GF-D8 (cell line): ENCODE measurements around the gene FBXO30.

Source experiments
- DNase-seq: peaks from one replicate; lab custom pipeline; 2025; lab: John Stamatoyannopoulos, UW

Gene FBXO30, protein sequence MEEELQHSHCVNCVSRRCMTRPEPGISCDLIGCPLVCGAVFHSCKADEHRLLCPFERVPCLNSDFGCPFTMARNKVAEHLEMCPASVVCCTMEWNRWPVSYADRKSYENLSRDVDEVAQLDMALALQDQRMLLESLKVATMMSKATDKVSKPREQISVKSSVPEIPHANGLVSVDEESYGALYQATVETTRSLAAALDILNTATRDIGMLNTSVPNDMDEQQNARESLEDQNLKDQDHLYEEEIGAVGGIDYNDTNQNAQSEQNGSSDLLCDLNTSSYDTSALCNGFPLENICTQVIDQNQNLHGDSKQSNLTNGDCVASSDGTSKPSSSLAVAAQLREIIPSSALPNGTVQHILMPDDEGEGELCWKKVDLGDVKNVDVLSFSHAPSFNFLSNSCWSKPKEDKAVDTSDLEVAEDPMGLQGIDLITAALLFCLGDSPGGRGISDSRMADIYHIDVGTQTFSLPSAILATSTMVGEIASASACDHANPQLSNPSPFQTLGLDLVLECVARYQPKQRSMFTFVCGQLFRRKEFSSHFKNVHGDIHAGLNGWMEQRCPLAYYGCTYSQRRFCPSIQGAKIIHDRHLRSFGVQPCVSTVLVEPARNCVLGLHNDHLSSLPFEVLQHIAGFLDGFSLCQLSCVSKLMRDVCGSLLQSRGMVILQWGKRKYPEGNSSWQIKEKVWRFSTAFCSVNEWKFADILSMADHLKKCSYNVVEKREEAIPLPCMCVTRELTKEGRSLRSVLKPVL

DNA sequence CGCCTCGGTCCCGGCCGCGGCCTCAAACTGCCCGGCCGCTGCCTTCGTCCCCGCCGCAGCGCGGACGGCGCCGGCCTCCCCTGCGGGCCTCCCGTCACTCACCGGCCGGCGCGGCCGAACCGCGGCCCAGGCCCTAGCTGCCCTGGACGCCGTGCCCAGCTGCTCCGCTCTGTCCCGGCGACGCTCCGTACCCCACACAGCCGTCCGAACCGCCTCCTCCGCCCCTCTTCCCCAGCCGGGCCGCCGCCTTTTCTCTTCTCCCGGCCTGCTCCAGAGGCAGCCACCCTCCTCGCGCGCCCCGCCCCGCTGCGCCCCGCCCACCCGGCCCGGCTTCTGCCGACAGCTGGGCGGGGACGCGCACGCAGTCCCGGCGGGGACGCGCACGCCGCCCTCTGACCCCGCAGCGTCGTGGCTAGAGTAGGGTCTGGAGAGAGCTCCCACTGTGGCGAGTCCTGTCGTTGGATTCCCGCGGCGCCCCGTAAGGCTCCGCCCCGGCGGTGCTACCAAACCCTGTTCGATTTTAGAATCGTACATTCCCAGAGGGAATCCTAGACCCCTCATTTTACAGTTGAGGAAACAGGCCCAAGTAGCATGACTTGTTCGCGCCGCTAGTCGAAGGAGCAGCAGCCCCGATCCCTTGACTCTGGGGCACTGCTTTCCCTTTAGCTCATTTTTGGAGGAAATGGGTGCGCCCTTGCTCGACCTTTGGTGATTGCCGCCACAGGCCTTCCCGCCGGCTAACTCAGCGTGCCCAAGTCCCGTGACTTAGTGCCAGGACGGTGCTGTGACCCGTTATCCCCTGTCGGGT is at the start of gene FBXO30:
FBXO30 (minus strand) TSS at position 295 of the 808 bp plus-strand sequence. CDS start 8,390 bp downstream, outside the sequence.
- peak; percentile 74 for DNase-seq

DNA sequence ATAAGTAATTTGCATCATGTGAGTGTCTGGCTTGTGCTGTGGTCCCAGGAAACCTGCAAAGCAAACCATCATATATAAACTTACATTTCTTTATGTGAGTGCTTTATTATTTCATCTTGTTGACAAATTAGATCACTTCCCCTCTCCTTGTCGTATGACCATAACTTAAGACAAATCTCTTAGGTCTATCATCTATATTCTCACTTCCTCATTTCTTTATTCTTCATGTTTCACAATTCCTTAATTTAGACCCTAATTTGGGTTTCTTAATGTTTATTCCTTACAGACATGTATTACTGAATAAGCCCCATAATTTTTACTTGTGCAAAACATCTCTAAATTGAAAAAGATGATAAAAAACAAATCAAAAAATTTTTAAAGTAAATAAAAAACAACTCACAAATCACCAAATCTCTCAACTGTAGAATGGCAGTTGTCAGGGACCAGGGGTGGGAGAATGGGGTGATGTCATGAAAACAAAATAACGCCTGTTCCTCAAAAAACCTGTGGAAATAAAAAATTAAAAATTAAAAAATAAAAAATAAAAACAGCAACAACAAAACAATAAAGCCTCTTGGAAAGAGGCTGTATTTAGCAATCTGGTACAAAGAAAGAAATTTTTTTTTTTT is 49.5 kb upstream of the FBXO30 start:
- no peak for DNase-seq

DNA sequence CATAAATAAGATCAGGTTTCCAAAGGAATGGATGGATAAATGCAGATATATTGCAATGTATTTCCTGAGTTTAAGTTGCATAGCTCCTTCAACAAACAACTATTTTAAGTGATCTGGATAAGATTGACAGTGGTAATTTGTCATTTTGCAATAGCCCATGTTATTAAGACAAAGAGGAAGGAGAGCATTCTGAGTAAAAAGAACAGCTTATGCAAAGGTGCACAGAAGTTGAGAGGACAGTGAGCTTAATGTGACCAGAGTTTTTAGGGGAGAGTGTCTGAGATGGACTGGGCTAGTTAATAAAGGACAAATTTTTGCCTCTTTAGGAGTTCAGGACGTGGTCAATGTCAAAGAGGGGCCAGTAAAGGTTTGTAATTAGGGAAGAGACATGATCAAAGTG is 48.8 kb upstream of the FBXO30 start:
- no peak for DNase-seq

DNA sequence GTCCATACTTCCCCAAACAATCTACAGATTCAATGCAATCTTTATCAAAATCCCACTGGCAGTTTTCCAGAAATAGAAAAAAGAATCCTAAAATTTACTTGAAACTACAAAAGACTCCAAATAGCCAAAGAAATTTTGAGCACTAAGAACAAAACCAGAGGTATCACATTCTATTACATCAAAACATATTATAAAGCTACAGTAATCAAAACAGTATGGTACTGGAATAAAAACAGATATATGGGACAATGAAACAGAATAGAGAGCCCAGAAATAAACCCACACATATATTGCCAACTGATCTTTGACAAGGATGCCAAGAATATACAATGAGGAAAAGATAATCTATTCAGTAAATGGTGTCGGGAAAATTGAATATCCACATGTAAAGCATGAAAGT is 46.0 kb upstream of the FBXO30 start:
- DNase-seq: no peak

DNA sequence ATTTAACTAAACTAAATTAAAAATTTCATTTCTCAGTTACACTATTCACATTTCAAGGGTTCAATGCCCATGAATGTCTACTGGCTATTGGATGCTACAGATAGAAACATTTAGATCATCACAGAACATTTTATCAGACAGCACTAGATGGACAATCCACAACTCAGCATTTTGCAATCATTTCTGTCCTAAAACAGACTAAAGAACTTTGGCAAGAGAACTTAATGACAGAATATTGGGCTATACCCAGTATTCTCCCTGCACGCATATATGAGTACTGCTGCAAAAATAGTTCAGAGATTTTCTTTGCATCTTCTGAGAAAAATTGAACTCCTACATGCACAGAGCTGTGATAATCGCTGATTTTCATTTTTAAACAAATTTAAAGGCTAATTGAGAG is 36.1 kb upstream of the FBXO30 start:
- DNase-seq: no peak

DNA sequence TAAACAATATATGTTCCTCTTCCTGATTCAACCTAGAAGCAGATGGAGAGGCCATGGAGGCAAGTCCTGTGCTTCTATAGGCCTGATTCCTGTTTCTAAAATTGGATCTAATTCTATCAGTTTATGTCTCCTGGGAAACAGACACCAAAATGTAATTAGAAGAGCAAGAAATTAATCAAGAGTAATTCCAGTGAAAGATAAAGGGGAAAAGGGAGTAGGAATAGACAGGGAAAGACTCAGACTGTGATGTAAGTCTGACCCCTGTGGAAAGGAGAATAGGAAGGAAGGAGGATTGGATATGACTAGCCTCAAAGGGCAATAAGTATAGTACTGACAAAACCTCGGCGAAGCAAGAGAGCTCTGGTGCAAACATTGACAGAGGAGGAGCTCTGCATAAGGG is 33.9 kb upstream of the FBXO30 start:
- no peak for DNase-seq

DNA sequence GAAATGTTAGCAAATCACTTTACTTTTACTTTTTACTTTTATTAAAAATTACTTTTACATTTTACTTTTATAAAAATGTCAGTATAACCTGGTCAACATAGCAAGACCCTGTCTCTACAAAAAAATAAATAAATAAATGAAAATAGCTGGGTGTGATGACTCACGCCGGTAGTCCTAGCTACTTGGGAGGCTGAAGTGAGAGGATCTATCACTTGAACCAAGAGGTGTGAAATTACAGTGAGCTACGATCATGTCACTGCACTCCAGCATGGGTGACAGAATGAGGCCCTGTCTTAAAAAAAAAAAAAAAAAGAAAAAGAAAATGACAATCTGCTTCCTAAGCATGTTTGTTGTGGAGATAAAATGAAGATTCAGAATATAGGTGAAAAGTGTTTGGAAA is 31.0 kb upstream of the FBXO30 start:
- DNase-seq: no peak

DNA sequence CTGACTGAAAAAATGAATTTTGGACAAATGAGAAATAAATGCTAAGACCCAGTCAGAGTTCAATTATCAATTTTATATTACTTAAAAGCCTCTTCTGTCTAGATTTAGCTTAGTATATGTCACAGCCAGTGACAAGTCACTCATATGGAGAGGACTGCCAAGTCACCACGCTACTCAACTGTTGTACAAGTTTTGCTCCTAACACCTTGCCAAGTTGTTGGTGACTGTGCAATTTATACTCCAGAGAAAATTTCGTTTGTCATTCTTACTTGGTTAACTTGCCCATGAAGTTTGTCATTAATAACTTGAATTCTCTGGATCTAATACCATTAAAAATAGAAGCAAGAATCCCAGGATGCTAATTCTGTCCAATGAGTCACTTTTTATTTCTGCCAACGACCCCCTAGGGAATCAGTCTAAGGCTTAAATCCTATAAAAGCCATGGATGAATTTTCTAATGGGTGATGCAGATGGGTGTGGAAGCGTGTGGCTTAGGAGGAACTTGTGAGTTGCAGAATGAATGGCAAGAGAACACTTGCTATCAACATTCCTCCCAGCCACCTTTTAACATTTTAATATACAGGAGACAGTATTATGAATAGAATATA is 30.4 kb upstream of the FBXO30 start:
- DNase-seq: no peak

DNA sequence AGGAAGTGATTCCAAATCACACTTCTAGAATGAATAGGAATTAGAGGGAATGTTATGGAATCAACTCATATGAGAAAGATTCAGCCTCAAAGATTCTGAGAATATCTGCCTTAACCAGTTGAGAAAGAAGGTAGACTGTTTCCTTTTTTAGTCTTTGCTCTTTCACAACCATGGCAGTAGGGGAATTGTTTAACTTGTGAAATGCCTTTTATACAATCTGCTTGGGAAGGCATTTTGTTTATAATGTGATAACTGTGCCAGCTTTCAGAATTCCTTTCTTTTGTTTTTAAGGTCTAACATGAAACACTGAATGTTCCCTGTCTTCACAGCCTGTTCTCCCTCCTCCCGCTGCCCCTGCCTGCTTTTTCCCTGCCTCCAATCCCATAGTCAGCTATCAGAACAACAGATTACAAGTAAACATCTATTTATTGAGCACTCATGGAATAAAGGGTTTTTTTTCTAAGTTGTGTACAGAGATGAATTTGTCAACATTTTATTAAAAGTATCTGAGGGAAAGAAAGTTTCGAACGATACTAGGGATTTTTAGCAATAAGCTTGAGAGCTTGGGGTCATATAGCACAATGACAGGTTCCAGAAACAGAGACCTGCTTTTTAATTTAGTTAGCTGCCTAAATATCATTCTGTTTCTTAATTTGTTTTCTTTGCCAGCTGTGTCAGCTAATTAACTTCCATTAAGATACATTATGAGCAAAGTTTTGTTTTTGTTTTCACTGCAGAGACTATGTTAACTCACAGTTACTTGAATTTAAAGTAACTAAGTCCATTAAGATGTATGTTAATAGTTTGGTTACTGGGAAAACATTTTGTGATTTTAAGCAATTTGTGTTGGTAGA is 28.3 kb upstream of the FBXO30 start:
- peak; percentile 33 for DNase-seq

DNA sequence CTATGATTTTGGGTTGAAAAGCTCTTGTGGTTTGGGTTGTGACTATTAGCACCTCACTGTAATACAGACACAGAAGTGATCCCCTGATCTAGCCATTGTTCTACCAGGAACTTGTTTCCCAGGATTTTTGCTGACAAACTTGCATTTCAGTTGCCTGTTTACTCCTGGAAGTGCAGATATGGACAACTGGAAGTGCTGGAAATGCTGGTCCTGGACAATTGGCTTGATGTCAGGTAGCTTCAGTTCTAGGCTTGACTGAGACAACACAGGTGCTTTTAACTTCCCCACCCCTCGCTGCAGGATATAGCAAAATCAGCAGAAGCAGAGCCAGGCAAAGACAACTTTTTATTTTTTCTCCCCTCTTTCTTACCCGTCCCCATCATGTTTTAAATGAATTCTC is 27.1 kb upstream of the FBXO30 start:
- no peak for DNase-seq

DNA sequence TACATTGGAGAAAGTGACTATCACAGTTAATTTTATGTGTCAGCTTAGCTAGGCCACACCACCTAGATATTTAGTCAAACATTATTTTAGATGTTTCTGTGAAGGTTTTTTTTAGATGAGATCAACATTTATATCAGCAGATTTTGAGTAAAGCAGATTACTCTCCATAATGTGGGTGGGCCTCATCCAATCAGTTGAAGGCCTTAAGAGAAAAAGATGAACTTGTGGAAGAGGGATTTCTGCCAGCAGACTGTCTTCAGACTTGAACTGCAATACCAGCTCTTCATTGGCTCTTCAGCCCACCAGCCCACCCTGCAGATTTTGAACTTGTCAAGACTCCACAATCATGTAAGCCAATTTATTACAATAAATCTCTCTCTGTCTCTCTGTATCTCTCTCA is 25.1 kb upstream of the FBXO30 start:
- no peak for DNase-seq

DNA sequence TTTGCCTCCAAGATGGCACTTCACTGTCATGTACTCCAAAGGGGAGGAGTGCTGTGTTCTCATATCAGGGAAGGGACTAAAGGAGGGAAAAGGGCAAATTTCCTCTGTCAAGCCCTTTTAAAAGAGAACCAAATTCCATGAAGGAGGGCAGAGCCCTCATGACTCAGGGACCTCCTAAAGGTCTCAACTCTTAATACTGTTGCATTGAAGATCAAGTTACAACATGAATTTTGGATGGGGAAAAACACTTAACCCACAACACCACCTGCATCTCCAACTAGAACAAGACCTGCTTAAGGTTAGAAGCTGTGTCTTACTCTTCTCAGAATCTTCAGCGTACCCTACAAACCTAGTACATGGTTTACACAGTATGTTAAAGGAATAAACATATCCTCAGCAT is 23.7 kb upstream of the FBXO30 start:
- DNase-seq: no peak

DNA sequence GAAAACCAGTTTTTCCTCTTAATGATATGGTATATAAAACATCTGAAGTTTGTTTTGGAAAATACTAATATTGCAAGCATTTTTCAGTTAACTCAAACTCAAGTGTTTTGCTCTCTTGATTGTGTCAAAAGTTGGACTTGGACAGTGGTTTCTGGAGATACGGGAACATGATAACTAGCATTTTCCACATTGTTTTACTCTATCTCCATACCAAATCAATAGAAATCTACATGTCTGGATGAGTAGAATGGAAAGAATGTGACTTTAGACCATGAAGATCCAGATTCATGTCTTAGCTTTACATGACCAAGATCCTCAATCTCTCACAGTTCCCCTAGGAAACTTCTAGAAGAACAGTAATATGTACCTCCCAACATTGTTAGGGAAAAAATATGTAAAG is 22.2 kb upstream of the FBXO30 start:
- no peak for DNase-seq

DNA sequence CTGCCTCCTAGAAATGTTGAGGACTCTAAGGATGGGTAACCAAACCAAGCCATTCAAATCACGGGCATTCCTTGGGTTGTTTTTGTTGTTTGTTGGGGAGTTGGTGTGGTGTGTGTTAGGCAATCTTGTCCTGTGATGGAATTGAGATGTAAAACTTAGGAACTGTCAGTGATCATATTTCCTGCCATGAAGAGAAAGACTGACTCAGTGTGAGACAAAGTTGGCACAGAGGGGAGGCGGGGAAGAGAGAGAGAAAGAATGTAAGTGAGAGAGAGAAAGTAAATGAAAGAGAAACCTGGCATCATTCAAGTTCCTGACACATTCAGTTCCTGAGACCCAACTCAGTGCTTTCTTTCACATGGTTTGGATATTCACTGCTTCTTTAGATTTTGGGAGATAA is 21.6 kb upstream of the FBXO30 start:
- DNase-seq: no peak

DNA sequence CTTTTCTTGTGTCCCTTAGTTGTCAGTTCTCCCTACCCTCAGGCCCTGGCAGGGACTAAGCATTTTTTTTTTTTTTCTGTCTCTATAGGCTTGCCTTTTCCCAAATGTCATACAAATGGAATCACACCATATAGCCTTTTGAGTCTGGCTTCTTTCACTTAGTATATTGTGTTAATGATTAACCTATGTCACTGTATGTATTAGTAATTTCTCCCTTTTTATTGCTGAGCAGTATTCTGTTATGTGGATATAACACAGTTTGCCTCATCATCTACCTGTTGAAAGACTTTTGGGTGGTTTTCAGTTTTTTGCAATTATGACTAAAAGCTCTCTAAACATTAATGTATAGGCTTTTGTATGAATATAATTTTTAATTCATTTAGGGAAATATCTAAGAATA is 16.0 kb upstream of the FBXO30 start:
- no peak for DNase-seq

DNA sequence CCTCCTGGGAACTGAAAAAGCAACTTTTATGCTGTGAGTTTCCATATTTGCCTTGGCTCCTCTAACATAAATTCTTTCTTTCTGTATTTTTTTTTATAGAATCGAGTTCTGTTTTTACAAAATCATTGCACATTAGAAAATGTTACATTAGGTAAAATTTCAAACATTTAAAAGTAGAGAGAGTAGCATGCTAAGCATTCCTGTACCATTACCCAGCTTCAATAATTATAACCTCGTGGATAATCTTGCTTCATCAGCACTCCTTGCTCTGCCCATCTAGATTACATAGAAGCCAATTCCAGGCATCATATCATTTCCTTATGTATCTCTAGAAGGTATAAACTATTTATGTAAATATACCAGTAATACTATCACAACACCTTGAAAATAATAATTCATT is 15.4 kb upstream of the FBXO30 start:
- no peak for DNase-seq

DNA sequence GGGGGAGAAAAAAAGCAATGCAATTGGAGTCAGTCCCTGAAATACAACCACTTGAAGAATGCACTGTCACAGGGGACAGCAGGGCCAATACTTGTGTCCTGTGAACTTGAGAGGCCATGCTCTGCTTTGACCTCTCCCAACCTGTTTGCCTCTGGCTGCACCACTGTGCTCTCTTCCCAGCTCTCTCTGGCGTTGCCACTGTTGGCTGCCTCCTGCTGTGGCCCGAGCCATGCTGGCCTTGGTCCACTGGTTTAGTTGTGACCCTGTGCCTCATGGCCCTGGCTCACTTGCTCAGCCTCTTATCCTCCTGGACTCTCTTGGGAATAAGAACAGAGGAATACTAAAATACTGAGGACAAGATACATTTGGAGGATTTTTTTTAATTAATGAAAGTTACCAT is 14.5 kb upstream of the FBXO30 start:
- no peak for DNase-seq

DNA sequence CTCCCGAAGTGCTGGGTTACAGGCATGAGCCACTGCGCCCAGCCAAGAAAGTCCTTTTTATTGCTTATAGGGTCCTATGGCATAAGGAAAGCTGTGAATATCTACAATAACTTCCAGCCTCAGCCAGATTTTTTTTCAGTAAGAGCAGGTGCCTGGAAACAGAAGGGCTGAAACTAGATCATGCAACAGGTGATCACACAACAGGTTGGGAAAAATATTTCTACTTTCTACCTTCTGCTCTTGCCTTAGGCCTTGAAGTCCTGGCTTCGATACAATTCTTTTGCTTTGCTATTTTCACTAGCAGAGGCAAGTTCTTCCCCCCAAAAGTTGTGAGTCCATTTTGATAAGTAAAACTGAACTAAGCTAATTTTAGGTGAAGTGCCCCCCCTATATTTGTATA is 9.7 kb upstream of the FBXO30 start:
- no peak for DNase-seq

DNA sequence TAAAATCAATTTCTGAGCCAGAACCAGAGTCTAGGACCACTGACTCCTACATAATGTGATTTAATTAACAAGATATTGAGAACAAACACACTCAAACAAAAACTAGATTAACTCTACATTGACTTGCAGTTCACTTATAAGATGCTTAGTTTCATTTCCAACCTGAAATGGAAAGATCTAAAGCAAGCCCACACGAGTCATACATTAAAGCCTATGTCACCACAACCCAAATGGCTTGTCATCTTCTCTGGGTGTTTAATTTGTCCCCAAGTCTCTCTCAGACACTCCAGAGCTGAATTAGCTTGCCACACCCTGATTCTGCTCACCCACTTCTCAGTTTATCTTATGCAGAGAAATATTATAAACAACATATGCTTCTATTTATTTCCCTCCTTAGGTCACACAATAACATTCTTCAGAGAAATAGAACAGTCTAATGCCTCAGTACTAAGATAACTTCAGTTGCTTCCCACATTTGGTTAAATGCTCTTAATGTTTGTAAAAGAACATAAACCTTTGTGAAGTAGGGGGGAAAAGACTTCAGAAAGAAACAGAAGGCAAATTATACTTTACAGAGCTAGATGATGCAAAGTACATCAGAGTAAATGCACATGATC is 8.8 kb upstream of the FBXO30 start:
- DNase-seq: no peak

DNA sequence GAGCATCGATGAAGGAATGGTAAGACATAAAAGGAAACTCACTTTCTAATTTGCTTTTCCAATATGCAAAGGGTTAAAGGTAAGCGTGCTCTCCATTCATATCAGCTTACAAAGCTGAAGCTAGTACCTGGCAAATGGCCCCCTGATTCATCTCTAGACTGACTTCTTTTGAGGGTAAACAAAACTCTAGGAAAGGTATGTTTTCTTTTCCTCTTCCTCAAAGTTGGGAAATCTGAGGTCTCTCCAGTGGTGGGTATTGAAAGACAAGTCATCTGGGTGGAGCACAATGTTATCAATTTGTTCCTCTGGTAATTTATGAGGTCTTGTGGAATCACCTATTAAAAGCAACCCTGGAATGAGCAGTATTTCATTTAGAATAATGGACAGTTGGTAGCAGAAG is 7.9 kb upstream of the FBXO30 start:
- no peak for DNase-seq
